ENCODE data around the gene RSPH10B2.

The RSPH10B2 gene

DNA sequence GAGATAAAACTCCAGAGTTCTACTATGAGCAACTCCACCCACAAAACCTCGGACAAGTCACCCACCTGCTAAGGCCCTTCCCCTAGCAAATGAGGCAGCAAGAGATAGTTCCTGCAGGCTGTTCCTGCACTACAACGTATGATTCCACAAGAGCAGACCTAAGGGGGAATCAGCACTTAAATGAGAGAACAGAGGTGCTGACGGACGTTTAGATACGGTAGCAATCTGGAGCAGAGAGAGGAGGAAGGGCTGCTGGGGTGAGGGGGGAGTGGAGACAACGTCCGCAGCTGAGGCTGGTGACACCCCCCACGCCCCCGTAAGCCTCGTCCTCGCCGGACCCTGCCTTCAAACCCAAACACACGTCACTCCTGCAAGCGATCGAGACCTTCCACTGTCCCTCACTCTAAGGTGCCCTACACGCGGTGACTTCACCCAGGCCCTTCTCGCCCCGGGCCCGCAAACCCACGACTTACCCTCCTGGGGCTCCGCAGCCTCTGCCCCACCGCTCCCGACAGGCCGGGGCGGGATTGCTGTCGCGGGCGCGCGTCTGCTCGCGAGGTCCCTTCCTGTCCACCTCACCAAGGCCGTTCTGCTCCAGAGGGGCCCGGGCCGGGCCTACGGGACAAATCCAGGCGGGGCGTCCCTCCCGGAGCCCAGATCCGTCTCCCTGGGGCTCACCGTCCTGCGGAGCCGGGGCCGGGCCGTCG, 47.8 kb upstream of the RSPH10B2 start (continued):
- TF ChIP-seq, protein P1, sequence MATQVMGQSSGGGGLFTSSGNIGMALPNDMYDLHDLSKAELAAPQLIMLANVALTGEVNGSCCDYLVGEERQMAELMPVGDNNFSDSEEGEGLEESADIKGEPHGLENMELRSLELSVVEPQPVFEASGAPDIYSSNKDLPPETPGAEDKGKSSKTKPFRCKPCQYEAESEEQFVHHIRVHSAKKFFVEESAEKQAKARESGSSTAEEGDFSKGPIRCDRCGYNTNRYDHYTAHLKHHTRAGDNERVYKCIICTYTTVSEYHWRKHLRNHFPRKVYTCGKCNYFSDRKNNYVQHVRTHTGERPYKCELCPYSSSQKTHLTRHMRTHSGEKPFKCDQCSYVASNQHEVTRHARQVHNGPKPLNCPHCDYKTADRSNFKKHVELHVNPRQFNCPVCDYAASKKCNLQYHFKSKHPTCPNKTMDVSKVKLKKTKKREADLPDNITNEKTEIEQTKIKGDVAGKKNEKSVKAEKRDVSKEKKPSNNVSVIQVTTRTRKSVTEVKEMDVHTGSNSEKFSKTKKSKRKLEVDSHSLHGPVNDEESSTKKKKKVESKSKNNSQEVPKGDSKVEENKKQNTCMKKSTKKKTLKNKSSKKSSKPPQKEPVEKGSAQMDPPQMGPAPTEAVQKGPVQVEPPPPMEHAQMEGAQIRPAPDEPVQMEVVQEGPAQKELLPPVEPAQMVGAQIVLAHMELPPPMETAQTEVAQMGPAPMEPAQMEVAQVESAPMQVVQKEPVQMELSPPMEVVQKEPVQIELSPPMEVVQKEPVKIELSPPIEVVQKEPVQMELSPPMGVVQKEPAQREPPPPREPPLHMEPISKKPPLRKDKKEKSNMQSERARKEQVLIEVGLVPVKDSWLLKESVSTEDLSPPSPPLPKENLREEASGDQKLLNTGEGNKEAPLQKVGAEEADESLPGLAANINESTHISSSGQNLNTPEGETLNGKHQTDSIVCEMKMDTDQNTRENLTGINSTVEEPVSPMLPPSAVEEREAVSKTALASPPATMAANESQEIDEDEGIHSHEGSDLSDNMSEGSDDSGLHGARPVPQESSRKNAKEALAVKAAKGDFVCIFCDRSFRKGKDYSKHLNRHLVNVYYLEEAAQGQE (tag by site-specific recombination; IDR thresholded peaks at IDR 0.05) = 0 out of 2 replicates have a peak, but pooled peaks have one; percentile 24
- TF ChIP-seq, protein P2, sequence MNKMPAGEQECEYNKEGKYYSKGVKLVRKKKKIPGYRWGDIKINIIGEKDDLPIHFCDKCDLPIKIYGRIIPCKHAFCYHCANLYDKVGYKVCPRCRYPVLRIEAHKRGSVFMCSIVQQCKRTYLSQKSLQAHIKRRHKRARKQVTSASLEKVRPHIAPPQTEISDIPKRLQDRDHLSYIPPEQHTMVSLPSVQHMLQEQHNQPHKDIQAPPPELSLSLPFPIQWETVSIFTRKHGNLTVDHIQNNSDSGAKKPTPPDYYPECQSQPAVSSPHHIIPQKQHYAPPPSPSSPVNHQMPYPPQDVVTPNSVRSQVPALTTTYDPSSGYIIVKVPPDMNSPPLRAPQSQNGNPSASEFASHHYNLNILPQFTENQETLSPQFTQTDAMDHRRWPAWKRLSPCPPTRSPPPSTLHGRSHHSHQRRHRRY (tag by site-specific recombination; IDR thresholded peaks at IDR 0.05) = no peak
- no peak for TF ChIP-seq ZNF473 (tag by site-specific recombination; IDR thresholded peaks at IDR 0.05)
- no peak for TF ChIP-seq GLI2 (tag by site-specific recombination; IDR thresholded peaks at IDR 0.05; ENCODE audit: borderline replicate concordance, low read depth)
- TF ChIP-seq, protein P3, sequence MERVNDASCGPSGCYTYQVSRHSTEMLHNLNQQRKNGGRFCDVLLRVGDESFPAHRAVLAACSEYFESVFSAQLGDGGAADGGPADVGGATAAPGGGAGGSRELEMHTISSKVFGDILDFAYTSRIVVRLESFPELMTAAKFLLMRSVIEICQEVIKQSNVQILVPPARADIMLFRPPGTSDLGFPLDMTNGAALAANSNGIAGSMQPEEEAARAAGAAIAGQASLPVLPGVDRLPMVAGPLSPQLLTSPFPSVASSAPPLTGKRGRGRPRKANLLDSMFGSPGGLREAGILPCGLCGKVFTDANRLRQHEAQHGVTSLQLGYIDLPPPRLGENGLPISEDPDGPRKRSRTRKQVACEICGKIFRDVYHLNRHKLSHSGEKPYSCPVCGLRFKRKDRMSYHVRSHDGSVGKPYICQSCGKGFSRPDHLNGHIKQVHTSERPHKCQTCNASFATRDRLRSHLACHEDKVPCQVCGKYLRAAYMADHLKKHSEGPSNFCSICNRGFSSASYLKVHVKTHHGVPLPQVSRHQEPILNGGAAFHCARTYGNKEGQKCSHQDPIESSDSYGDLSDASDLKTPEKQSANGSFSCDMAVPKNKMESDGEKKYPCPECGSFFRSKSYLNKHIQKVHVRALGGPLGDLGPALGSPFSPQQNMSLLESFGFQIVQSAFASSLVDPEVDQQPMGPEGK (tag by site-specific recombination; IDR thresholded peaks at IDR 0.05) = peak; percentile 33; the same call in 1 of the 2 replicates
- TF ChIP-seq ZNF174 (tag by site-specific recombination; IDR thresholded peaks at IDR 0.05) = no peak
- no peak for TF ChIP-seq SP7 (tag by site-specific recombination; IDR thresholded peaks at IDR 0.05)
- no peak for TF ChIP-seq ZNF792 (tag by site-specific recombination; IDR thresholded peaks at IDR 0.05)
- TF ChIP-seq ZNF701 (tag by site-specific recombination; IDR thresholded peaks at IDR 0.05) = no peak
- peak; percentile 64; the same call in 1 of the 2 replicates for TF ChIP-seq ZNF341 (tag by site-specific recombination; IDR thresholded peaks at IDR 0.05; ENCODE audit: low read depth)
- no peak for TF ChIP-seq ZNF221 (tag by site-specific recombination; IDR thresholded peaks at IDR 0.05; ENCODE audit: borderline replicate concordance)
- TF ChIP-seq, protein P4, sequence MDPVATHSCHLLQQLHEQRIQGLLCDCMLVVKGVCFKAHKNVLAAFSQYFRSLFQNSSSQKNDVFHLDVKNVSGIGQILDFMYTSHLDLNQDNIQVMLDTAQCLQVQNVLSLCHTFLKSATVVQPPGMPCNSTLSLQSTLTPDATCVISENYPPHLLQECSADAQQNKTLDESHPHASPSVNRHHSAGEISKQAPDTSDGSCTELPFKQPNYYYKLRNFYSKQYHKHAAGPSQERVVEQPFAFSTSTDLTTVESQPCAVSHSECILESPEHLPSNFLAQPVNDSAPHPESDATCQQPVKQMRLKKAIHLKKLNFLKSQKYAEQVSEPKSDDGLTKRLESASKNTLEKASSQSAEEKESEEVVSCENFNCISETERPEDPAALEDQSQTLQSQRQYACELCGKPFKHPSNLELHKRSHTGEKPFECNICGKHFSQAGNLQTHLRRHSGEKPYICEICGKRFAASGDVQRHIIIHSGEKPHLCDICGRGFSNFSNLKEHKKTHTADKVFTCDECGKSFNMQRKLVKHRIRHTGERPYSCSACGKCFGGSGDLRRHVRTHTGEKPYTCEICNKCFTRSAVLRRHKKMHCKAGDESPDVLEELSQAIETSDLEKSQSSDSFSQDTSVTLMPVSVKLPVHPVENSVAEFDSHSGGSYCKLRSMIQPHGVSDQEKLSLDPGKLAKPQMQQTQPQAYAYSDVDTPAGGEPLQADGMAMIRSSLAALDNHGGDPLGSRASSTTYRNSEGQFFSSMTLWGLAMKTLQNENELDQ (tag by site-specific recombination; IDR thresholded peaks at IDR 0.05; ENCODE audit: low read depth) = no peak
- no peak for TF ChIP-seq ZNF140 (tag by site-specific recombination; IDR thresholded peaks at IDR 0.05)
- peak; percentile 57 for TF ChIP-seq ZNF335 (tag by site-specific recombination; conservative IDR thresholded peaks at IDR 0.05)
- TF ChIP-seq ZSCAN23 (tag by site-specific recombination; IDR thresholded peaks at IDR 0.05) = no peak
- TF ChIP-seq ZNF664 (tag by site-specific recombination; IDR thresholded peaks at IDR 0.05) = no peak
- TF ChIP-seq, protein P5, sequence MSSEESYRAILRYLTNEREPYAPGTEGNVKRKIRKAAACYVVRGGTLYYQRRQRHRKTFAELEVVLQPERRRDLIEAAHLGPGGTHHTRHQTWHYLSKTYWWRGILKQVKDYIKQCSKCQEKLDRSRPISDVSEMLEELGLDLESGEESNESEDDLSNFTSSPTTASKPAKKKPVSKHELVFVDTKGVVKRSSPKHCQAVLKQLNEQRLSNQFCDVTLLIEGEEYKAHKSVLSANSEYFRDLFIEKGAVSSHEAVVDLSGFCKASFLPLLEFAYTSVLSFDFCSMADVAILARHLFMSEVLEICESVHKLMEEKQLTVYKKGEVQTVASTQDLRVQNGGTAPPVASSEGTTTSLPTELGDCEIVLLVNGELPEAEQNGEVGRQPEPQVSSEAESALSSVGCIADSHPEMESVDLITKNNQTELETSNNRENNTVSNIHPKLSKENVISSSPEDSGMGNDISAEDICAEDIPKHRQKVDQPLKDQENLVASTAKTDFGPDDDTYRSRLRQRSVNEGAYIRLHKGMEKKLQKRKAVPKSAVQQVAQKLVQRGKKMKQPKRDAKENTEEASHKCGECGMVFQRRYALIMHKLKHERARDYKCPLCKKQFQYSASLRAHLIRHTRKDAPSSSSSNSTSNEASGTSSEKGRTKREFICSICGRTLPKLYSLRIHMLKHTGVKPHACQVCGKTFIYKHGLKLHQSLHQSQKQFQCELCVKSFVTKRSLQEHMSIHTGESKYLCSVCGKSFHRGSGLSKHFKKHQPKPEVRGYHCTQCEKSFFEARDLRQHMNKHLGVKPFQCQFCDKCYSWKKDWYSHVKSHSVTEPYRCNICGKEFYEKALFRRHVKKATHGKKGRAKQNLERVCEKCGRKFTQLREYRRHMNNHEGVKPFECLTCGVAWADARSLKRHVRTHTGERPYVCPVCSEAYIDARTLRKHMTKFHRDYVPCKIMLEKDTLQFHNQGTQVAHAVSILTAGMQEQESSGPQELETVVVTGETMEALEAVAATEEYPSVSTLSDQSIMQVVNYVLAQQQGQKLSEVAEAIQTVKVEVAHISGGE (tag by site-specific recombination; conservative IDR thresholded peaks at IDR 0.05; ENCODE audit: low read depth) = 0 out of 2 replicates have a peak, but pooled peaks have one; percentile 15
- TF ChIP-seq, protein P6, sequence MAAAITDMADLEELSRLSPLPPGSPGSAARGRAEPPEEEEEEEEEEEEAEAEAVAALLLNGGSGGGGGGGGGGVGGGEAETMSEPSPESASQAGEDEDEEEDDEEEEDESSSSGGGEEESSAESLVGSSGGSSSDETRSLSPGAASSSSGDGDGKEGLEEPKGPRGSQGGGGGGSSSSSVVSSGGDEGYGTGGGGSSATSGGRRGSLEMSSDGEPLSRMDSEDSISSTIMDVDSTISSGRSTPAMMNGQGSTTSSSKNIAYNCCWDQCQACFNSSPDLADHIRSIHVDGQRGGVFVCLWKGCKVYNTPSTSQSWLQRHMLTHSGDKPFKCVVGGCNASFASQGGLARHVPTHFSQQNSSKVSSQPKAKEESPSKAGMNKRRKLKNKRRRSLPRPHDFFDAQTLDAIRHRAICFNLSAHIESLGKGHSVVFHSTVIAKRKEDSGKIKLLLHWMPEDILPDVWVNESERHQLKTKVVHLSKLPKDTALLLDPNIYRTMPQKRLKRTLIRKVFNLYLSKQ (tag by site-specific recombination; IDR thresholded peaks at IDR 0.05; ENCODE audit: borderline replicate concordance) = no peak
- TF ChIP-seq ZNF302 (tag by site-specific recombination; IDR thresholded peaks at IDR 0.05; ENCODE audit: low read depth) = no peak
- TF ChIP-seq ZFP3 (tag by site-specific recombination; IDR thresholded peaks at IDR 0.05; ENCODE audit: low read depth) = no peak
- TF ChIP-seq ZNF354C (tag by site-specific recombination; IDR thresholded peaks at IDR 0.05; ENCODE audit: borderline replicate concordance, low read depth) = no peak
- TF ChIP-seq, protein P7, sequence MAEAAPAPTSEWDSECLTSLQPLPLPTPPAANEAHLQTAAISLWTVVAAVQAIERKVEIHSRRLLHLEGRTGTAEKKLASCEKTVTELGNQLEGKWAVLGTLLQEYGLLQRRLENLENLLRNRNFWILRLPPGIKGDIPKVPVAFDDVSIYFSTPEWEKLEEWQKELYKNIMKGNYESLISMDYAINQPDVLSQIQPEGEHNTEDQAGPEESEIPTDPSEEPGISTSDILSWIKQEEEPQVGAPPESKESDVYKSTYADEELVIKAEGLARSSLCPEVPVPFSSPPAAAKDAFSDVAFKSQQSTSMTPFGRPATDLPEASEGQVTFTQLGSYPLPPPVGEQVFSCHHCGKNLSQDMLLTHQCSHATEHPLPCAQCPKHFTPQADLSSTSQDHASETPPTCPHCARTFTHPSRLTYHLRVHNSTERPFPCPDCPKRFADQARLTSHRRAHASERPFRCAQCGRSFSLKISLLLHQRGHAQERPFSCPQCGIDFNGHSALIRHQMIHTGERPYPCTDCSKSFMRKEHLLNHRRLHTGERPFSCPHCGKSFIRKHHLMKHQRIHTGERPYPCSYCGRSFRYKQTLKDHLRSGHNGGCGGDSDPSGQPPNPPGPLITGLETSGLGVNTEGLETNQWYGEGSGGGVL (tag by site-specific recombination; IDR thresholded peaks at IDR 0.05) = peak; percentile 13; the same call in 1 of the 2 replicates

Data from HEK293 (cell line).